ENCODE results near the gene SKIDA1.

DNA sequence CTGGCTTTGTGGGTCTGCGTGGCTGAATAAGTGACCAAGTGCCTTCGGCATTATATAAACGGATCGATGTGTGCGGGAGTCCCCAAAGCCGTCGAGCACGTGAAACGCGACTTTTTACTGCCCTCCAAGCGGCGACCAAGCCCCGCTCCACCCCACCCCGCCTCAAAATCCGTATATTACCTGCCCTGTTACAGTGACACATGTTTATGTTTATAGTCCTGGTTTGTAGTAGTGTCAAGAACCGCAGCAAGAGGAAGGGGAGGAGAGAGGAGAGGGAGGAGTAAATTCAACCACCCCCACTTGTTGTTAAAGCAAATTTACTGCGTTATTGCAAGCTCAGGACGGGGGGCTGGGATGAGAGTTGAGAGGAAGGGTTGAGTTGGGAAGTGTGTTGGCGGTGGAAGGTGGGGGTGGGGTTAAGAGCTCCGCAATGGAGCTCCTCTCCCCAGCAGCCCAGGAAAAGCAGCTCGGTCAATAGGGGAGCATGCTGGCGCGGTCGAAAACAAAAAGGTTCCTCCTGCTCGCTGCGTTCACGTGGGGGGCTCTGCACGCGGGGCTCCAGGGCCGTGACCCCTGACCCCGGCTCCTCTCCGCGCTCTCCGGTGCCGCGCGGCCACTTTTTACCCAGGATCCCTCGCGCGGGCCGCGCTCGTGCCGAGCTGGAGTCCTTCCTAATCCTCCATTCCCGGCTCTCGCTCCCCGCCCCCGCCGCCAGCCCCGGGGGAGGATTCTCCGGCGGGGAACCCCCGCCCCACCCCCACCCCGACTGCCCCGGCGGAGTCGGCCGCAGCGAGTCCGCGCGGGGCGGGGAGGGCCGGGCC, at the start of gene SKIDA1:
- TF ChIP-seq CTCF (conservative IDR thresholded peaks at IDR 0.05 in 1 of 2, IDR thresholded peaks at IDR 0.05 in 1 of 2; ENCODE audit: extremely low read depth in 1 of 2, insufficient read depth in 1 of 2, low read depth in 1 of 2, low read length in 2 of 2), result no peak
- TF ChIP-seq EZH2 (IDR thresholded peaks at IDR 0.05; ENCODE audit: borderline replicate concordance, low read length), result no peak
